Measurements from ENCODE around the gene FXYD7.

- TF ChIP-seq ZC3H10 (CRISPR knock-in tag; IDR thresholded peaks at IDR 0.05) (no peak), ZNF70 (CRISPR knock-in tag; IDR thresholded peaks at IDR 0.05) (no peak), ZFP30 (CRISPR knock-in tag; IDR thresholded peaks at IDR 0.05) (no peak), POU6F1 (CRISPR knock-in tag; IDR thresholded peaks at IDR 0.05; ENCODE audit: borderline replicate concordance, low read depth) (no peak), ARNTL (CRISPR knock-in tag; IDR thresholded peaks at IDR 0.05; ENCODE audit: borderline replicate concordance, low read depth) (no peak)
These were observed 17.8 kb downstream of the FXYD7 start for GRCh38 chr19:35160629-35161433.
